Activated CD4-positive, CD25-positive, alpha-beta regulatory T cell treated with anti-CD3 and anti-CD28 coated beads, Interleukin-2, amount 50 U/mL, for 72 hours (primary cell): Measurements from ENCODE around the gene MSI1.
"Not testable (repeated sequence)": the region's sequence is repeated elsewhere in the genome, so short reads cannot be mapped to it uniquely, and the experiment has no call there.

Experiments
- DNase-seq: peaks from one replicate; pipeline ENCODE4 v3.0.0; 2021

MSI1 gene

DNA sequence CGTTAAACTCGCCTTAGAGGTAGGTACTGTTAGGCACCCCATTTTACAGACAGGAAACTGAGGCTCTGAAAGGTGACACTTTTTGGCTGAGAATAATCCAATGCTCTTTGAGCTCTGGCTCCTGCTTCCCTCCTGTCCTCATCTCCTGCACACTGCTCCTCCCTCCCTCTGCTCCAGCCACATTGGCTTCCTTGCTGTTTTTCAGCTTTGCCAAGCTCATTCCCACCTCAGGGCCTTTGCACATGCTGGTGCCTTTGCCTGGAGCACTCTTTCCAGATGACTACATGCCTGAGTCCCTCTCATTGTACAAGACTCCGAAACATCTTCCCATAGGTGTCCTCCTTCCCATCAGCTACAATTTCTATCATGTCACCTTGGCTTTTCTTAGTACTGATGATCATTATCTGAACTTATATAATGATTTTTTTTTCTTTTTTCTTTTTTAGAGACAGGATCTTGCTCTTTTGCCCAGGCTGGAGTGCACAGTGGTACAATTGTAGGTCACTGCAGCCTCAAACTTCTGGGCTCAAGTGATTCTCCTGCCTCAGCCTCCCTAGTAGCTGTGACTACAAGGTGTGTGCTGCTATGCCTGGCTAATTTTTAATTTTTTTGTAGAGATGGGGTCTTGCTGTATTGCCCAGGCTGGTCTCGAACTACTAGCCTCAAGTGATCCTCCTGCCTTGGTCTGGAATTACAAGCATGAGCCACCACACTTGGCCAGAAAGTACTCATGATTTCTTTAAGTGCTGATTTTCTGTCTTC lies 15.2 kb downstream of the MSI1 start:
- no peak for DNase-seq

DNA sequence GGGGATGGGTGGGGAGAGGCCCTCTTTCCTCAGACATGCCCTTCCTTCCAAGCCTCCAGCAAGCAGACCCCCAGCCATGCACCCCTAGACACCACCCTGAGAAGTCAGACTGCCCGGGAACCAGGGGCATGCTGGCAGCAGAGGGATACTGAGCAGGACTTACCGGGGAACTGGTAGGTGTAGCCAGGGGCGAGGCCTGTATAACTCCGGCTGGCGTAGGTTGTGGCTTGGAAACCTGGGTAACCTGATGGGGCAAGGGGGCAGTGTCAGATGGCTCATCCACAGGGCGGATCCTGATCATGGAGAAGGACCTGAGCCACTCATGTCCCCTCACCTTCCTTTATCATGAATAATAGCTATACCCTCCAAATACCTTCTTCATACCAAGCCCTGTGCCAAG lies 15.8 kb downstream of the MSI1 start:
- no peak for DNase-seq

DNA sequence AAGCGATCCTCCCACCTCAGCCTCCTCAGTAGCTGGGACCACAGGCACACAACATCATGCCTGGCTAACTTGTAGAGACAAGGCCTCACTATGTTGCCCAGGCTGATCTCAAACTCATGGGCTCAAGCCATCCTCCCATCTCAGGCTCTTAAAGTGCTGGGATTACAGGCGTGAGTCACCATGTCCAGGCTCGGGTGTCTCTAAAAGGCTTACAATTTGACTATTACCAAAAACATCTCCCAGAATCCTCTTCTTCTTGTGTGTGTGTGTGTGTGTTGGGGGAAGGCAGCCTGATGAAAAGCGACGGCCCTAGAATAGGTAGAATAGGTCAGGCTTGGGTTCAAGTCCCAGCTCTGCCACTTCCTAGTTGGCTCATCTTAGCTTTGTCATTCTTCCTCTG lies 16.8 kb downstream of the MSI1 start:
- DNase-seq = no peak

DNA sequence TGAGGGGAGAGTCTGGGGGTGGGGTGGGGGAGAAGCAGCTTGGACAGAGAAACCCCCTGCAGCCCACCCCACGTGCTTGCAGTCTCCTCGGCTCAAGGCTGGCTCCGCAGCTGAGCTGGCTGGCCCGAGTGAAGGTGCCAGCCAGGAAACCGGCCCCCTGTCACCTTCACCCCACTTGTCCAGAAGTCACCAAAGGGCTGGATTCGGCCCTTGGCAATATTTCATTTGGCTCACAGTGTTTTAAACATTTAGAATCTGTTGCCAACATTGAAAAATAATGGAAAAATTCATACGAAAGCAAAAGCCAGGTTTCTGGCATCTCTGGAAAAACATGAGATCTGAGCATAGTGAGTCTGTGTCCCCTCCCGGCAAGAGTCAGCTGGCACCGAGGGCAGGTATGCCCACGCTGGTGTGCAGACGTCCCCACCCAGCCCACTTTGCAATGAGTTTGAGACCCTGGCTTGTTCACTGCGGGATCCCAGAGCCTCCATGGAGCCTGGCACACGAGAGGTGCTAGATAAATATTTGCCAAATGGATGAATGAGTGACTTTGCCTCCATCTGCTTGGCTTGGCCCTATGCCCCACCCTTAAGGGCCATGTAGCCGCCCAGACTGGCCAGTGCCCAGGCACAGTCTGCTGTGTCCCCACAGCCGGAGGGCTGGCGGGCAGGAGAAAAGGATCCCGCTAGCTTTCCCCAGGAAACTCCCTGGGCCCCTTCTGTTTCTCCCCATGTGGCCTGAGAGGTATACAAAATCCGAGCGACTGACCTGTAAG lies 18.2 kb downstream of the MSI1 start:
- no peak for DNase-seq

DNA sequence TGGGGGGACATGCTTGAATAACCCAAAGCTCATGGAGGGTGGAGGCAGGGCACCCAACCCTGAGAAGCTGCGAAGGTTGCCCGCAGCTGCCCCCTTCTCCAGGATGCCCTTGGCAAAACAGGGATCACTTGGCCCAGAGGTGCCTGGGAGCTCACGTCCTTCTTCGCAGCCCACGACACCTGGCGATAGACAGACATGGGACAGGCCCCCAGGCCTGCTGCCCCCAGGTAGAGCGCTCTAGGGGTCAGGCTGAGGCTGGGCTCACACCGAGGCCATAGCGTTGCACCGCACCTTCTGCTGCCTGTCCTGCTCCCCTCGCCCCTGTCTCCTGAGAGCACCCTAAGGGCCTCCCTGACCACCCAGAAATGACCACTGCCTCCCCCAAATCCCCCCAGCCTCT lies 21.2 kb downstream of the MSI1 start:
- no peak for DNase-seq

DNA sequence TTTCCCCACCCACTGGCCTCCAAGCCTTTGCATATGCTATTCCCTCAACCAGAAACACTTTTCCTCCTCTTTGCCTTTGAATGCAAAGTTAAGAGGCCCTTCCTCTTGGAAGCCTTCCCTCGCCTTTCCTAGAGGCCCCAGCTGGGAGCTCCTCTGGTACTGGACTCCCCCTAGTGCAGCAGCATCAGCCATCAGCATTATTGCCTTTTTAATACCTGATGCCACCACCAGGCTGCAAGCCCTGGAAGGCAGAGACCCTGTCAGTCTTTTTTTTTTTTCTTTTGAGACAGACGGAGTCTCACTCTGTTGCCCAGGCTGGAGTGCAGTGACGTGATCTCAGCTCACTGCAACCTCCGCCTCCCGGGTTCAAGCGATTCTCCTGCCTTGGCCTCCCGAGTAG lies 22.3 kb downstream of the MSI1 start:
- no peak for DNase-seq

DNA sequence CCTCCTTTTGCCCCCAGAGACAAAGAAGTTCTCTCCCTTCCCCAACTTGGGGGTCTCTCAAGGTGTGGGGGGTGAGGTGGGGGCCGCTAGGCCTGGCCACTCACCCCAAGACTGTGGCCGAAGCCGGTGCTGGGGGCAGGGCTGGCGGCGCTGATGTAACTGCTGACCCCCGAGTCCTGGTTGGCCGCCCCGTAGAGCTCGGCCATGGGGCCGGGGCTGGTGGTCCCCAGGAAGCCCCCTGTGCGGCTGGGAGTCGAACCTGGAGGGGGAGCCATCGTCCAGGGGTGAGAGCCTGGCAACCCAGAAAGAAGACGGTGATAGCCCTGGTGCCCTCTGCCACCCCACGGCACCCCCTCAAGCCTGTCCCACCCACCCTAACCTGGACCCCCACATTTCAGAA lies 22.9 kb downstream of the MSI1 start:
- no peak for DNase-seq

DNA sequence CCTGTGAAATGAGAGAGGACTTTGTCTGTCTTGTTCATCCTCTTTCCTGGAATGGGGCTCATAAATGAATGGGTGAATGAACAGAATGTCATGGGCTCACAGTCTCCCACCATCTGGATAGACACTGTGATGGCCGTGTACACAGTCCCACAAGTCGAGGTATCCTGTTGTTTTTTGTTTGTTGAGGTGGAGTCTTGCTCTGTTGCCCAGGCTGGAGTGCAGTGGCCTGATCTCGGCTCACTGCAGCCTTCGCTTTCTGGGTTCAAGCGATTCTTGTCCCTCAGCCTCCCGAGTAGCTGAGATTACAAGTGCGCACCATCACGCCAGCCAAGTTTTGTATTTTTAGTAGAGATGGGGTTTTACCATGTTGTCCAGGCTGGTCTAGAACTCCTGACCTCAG lies 25.3 kb downstream of the MSI1 start:
- no peak for DNase-seq

DNA sequence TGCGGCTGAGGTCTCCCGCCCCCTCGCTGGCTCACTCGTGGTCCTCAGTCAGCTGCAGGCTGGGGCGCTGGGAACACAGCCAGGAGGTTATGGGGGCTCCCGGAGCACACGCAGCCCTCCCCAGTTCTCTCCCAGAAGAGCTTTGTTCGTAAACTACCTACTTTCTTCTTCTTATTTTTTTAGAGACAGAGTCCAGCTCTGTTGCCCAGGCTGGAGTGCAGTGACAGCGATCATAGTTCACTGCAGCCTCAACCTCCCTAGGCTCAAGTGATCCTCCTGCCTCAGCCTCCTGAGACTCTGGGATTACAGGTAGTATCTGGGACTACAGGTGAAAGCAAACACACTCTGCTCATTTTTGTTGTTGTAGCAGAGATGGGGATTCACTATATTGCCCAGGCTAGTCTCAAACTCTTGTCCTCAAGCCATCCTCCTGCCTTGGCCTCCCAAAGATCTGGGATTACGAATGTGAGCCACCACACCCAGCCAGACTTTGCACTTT lies 25.9 kb downstream of the MSI1 start:
- DNase-seq = no peak

DNA sequence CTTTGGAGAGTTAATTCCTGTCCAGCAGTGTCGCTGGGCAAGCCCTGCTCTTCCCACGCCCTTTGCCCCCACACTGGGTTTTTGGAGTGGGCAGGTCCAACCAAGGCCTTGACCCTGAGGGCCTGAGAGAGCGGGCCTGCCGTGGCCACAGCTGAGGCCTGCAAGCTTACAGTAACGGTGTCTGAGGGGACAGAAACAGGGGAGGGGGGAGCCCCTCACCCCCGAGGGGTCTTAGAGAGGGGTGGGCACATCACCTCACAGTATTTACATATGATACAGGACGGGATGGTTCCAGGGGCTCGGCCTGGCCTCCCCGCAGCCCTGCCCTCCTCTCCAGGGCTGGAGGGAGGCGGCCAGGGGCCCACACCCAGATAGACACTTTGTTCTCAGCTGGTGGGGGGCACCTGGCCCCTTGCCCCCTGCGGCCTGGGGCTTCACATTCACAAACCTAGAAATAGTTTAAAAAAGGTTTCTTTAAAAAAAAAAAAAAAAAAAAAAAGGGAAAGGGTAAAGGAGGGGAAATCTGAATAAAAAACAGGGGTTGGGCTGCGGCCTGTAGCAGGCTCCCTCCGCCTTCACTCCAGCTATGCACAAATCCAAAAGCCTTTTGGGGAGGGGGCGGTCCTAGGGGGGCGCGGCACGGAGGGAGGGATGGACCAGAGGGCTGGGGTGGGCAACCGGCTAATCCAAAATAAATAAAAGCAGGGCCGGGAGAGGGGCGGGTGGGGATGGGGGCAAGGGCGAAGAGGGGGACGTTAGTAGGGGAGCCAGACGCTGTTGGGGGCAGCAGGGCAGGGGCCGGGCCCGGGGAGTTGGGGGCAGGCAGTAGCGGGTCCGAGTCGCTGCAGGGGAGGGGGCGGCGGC lies 26.6 kb downstream of the MSI1 start:
- DNase-seq = no peak

DNA sequence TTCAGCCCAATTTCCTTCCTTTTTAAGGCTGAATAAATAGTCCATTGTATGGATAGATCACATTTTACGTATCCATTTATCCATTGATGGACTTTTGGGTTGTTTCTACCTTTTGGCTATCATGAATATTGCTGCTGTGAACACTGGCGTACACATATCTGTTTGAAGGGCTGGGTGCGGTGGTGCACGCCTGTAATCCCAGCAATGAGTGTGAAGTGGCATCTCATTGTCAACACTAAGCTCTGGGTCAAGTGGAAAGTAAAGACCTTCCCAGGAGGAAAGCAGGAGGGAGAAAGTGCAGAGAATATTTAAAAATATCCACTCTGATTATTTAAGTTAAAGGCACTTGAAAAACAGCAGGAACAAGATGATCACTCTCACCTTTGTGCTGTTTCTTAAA lies 29.7 kb downstream of the MSI1 start:
- no peak for DNase-seq

DNA sequence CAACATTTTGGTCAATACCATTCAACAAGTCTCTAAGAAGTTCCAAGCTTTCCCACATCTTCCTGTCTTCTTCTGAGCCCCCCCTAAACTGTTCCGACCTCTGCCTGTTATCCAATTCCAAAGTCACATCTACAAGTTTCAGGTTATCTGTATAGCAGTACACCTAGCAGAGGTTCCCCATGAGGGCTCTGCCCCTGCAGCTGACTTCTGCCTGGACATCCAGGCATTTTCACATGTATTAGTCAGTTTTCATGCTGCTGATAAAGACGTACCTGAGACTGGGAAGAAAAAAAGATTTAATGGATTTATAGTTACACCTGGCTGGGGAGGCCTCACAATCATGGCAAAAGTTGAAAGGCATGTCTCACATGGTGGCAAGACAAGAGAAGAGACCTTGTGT lies 31.2 kb downstream of the MSI1 start:
- no peak for DNase-seq

DNA sequence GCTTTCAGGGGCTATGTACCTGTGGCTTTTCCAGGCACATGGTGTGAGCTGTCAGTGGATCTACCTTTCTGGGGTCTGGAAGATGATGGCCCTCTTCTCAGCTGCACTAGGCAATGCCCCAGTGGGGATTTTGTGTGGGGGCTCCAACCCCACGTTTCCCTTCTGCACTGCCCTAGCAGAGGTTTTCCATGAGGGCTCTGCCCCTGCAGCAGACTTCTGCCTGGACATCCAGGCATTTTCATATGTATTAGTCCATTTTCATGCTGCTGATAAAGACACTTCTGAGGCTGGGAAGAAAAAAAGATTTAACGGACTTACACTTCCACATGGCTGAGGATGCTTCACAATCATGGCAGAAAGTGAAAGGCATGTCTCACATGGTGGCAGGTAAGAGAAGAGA lies 32.6 kb downstream of the MSI1 start:
- not testable (repeated sequence) for DNase-seq

DNA sequence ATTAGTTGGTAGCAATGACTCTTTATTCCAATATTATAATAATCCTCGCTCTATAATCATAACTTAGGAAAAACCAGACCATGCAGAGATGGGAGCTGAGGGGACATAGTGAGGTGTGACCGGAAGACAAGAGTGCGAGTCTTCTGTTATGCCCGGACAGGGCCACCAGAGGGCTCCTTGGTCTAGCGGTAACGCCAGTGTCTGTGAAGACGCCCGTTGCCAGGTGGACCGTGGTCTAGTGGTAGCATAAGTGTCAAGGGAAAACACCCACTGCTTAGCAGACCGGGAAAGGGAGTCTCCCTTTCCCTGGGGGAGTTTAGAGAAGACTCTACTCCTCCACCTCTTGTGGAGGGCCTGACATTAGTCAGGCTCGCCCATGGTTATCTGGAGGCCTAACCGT lies 33.5 kb downstream of the MSI1 start:
- DNase-seq = peak; percentile 40

DNA sequence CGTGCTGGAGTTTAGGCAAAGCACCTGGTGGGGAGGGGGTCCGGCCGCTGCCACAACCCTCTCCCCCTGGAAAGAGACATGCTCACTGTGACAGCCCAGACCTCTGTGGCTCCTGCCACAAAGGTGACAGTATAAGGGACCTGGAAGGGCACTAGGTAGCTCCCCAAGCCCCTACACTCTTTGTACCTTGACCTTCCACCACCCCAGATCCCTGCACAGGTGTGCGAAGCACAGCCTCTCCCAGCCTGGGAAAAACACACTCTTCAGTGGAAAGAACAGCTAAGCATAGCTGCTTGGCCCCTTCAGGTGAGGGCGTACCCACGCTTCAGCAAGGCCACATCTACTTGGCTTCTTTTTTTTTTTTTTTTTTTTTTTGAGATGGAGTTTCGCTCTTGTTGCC lies 36.4 kb downstream of the MSI1 start:
- DNase-seq = no peak

DNA sequence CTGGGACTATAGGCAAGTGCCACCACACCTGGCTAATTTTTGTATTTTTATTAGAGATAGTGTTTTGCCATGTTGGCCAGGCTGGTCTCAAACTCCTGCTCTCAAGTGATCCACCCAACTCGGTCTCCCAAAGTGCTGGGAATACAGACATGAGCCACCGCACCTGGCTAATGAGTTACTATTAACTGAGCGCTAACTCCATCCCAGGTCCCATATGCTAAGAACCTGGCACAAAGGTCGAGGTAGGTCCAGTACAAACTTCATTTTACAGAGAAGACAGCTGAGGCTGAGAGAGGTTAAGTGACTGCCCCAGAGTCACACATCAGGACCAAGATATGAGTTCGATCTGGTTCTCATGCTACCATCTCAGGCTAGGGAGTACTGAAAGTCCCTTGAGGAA lies 36.9 kb downstream of the MSI1 start:
- DNase-seq = no peak

DNA sequence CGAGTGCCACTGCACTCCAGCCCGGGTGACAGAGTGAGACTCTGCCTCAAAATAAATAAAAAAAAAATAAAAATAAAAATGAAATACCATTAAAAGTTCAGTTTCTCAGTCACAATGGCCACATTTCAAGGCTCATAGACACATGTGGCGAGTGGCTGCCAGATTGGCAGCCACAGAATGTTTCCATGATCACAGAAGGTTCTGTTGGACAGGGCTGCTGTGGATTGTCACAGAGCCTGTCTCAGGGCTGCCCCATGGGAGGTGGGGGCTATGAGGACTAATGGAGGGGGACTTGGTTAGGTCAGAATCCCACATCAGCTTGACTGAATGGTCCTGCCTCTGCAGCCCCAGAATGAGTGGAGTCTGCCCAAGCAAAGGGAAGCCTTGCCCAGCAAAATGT lies 37.6 kb downstream of the MSI1 start:
- DNase-seq = no peak

DNA sequence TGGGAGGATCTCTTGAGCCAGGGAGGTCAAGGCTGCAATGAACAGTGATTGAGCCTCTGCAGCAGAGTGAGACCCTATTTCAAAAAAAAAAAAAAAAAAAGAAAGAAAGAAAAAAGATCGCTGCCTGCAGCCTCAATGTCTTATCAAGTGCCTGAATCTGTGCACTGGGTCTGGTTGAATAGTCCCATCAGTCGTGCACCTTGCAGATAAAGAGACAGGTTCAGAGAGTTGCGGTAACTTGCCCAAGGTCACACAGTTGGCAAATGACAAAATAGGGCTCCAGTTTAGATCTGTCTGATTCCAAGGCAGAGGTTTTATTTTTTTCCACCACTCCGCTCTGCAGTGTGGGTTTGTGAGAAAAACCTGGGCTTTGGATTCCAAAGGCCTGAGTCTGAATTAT lies 40.7 kb downstream of the MSI1 start:
- no peak for DNase-seq

DNA sequence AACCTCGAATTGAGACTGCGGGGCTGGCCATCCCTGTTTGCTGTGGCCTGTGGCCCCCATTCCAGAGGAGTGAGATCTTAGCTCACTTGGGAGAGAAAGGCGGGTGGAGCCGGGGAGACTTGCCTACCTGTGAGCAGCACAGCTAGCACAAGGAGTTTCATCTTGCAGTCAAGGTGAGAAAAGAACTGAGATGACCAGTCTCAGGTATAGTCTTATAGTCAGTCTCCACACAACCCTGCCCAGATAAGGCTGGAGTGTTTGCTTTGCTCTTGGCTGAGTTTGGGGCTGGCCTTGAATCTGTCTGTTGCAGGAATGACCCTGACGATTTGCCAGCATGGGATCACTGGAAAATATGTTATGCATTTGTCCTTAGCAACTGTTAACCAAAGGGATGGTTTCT lies 41.4 kb downstream of the MSI1 start, which contains the start of gene PLA2G1B:
Gene PLA2G1B (minus strand): TSS at position 187 of the 400 bp plus-strand sequence. CDS start 26 bp downstream, at position 161.
- no peak for DNase-seq

DNA sequence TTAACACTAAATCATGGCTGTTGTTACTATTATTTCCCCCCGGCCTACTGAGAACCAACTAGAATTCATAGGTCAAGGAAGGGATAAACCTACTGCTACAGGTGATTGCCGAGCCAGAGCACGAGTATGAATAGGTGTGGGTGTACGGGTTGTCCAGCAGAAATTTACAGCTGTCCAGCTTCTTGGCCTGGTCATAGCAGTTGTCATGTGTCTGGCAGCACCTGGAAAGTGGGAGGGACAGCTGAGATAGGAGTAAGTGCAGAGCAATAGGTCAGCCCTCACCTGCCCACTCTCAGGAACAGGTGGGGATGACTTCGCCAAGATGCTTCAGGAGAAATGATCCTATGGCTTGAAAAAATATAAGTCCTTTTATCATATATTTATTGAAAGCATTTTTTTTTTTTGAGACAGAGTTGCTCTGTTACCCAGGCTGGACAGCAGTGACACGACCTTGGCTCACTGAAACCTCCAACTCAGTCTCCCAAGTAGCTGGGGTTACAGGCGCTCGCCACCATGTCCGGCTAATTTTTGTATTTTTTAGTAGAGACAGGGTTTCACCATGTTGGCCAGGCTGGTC lies 44.0 kb downstream of the MSI1 start:
- no peak for DNase-seq

DNA sequence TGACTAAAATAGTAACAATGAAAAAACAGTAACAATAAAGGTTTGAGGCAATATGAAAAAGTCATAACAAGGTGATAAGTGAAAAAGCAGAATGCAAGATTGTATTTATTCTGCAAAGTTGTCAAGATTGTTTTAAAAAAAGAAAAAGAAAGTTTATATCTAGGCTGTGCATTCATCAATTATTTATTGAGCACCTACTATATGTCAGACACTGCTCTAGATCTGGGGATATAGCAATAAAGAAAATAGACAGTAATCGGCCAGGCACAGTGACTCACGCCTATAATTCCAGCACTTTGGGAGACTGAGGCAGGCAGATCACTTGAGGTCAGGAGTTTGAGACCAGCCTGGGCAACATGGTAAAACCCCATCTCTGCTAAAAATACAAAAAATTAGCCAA lies 45.2 kb downstream of the MSI1 start:
- no peak for DNase-seq

DNA sequence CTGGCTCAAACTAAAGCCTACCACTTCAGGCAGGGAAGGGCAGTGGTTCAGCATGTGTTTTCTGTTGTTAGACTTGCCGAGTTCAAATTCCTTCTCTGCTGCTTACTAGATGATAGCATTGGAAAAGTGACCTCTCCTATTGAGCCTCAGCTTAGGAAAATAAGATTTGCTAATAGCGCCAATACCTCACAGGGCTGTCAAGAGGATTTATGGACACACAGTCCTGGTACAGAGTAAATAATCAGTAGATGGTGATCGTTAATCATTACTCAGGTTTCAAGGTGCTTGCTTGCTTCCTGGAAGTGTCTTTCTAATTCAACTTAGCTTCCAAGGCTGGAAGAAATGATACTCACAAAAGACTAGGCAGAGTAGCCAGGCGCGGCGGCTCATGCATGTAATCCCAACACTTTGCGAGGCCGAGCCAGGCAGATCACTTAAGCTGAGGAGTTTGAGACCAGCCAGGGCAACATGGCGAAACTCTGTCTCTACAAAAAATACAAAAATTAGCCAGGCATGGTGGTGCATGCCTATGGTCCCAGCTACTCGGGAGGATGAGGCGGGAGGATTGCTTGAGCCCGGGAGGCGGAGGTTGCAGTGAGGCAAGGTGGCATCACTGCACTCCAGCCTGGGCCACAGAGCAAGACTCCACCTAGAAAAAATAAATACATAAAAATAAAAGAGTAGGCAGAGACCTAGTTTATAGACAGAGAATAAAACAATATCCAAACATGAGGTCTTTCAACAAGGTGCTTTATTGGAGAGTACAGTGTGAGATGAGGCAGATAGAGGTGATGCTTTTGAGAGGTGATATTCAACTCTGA lies 47.4 kb downstream of the MSI1 start:
- no peak for DNase-seq
